Stomach (tissue), 9 donors: ENCODE measurements around the gene PEAK1. TPM values are rescaled to one million over a fixed set of nuclear protein-coding genes. Genes with fewer than 3 reads are reported as not detected.

ENCODE experiments used
- DNase-seq, 2 donors: peaks; one replicate each; pipeline versions ENCODE4 v3.0.0 to v3.0.0-alpha.2; 2013 to 2019
- H3K27ac ChIP-seq, 5 donors: fragments of 200-600 bp in 4 of 5; sonication (generic) in 4 of 5; one replicate each; pipeline ENCODE4 v1.5.1; 2013 to 2019; ENCODE audit warnings: mild to moderate bottlenecking in 1 of 5, moderate library complexity in 1 of 5
- H3K27me3 ChIP-seq, 3 donors: fragments of 200-600 bp; sonication (generic); one replicate each; pipeline ENCODE4 v1.5.1; 2017 to 2019; ENCODE audit warnings: mixed run types in 1 of 3
- H3K36me3 ChIP-seq, 4 donors: fragments of 200-600 bp; sonication (generic); 1 replicate in 3 of 4; 2 replicates in 1 of 4; pipeline ENCODE4 v1.5.1; 2016 to 2019
- H3K4me1 ChIP-seq, 4 donors: fragments of 200-600 bp; sonication (generic); one replicate each; pipeline ENCODE4 v1.5.1; 2016 to 2019
- H3K4me3 ChIP-seq, 4 donors: fragments of 200-600 bp; sonication (generic) in 3 of 4; one replicate each; pipeline ENCODE4 v1.5.1; 2016 to 2019; ENCODE audit warnings: mild to moderate bottlenecking in 1 of 4
- H3K9me3 ChIP-seq, 4 donors: fragments of 200-600 bp; sonication (generic); one replicate each; pipeline ENCODE4 v1.5.1; 2016 to 2019
- EP300 ChIP-seq: sonication (generic); formaldehyde crosslinking; IDR thresholded peaks from one replicate; pipeline ENCODE4 v1.6.1; 2017; ENCODE audit warnings: antibody characterized with exemption
- POLR2A ChIP-seq, 4 donors: fragments of 450-650 bp; IDR thresholded peaks; one replicate each; pipeline ENCODE4 v1.6.1; 2016; ENCODE audit warnings: antibody characterized with exemption in 4 of 4, control low read depth in 2 of 4, mild to moderate bottlenecking in 1 of 4, moderate library complexity in 1 of 4
- POLR2AphosphoS5 ChIP-seq, 3 donors: sonication (generic); formaldehyde crosslinking; IDR thresholded peaks; one replicate each; pipeline ENCODE4 v1.6.1; 2016; ENCODE audit warnings: antibody characterized with exemption in 3 of 3
- WGBS, 5 donors: extraction: QIAGEN DNeasy Blood & Tissue Kit in 3 of 5; methylation state at CpG; one replicate each; pipeline versions ENCODE4 v1.1.5 to v1.1.7; 2013 to 2018; 5-methylcytosine and 5-hydroxymethylcytosine counted together
- intact Hi-C: fragments of 100-400 bp; cut with DNase I; formaldehyde crosslinking; loops from one replicate; pipeline ENCODE4 v1.15.1; 2023; ENCODE audit warnings: low total_unique reads
- polyA plus RNA-seq, 3 donors: library from polyadenylated mRNA; stranded (reverse); fragments of 200-250 nt; gene quantifications; one replicate each; pipeline ENCODE4 v1.2.3, GENCODE V29; 2013
- total RNA-seq, 5 donors: library from RNA; depleted of rRNA; stranded (reverse); fragments of >200 nt; gene quantifications; one replicate each; pipeline versions ENCODE4 v1.1.0 to v1.2.3, GENCODE V29; 2014 to 2016
- TF ChIP-seq, protein P1 (sequence below), 7 experiments: fragments of 450-650 bp in 4 of 7; fragments of 200-600 bp in 3 of 7; sonication (generic) in 3 of 7; IDR thresholded peaks; one replicate each; pipeline ENCODE4 v1.5.1; 2016 to 2019; ENCODE audit warnings: antibody characterized with exemption in 7 of 7, control low read depth in 2 of 7, mild to moderate bottlenecking in 1 of 7
- donor health status: healthy with polysubstance abuse.
- donor health status: Bipolar disorder and iron deficiency.
- donor health status: healthy.

Gene PEAK1
- total and polyA plus RNA-seq, 8 donors, result 1.7 to 72.5 (median 19.4) TPM

DNA sequence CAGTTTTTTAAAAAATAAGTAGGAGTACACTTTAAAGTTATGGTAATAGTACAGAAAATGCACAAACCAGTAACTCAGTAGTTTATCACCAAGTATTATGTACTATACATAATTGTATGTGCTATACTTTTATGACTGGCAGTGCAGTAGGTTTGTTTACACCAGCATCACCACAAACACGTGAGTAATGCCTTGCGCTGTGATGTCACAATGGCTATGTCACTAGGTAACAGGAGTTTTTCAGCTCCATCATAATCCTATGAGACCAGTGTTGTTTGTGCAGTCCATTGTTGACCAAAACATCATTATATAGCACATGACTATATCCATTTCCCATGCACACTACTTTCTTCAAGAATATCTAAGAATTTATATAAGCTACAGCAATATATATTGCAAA, 280.6 kb downstream of the PEAK1 start:
- Histone ChIP-seq H3K4me3 (no peak overlapping the region), H3K27ac (no peak overlapping the region), H3K27me3 (no peaks in the 10 kb centered on the region), H3K4me1 (peaks cover 0 to 6% (median 1%) of the 10 kb centered on the region in 4 donors), H3K9me3 (peaks cover 0 to 10% (median 5%) of the 10 kb centered on the region in 4 donors), H3K36me3 (peaks cover 0 to 7% (median 0%) of the 10 kb centered on the region in 4 donors)
- 95 to 98% (median 95%) methylated on average over 2 of the region's 2 CpGs for WGBS, 5 donors
- TF ChIP-seq POLR2AphosphoS5 (IDR thresholded peaks at IDR 0.05) (no peak), EP300 (no peak), POLR2A (IDR thresholded peaks at IDR 0.05) (no peak)
- TF ChIP-seq, protein P1, sequence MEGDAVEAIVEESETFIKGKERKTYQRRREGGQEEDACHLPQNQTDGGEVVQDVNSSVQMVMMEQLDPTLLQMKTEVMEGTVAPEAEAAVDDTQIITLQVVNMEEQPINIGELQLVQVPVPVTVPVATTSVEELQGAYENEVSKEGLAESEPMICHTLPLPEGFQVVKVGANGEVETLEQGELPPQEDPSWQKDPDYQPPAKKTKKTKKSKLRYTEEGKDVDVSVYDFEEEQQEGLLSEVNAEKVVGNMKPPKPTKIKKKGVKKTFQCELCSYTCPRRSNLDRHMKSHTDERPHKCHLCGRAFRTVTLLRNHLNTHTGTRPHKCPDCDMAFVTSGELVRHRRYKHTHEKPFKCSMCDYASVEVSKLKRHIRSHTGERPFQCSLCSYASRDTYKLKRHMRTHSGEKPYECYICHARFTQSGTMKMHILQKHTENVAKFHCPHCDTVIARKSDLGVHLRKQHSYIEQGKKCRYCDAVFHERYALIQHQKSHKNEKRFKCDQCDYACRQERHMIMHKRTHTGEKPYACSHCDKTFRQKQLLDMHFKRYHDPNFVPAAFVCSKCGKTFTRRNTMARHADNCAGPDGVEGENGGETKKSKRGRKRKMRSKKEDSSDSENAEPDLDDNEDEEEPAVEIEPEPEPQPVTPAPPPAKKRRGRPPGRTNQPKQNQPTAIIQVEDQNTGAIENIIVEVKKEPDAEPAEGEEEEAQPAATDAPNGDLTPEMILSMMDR (IDR thresholded peaks at IDR 0.05), result no peak
- intact Hi-C loops, result no loop called here
- DNase-seq, result no peak

DNA sequence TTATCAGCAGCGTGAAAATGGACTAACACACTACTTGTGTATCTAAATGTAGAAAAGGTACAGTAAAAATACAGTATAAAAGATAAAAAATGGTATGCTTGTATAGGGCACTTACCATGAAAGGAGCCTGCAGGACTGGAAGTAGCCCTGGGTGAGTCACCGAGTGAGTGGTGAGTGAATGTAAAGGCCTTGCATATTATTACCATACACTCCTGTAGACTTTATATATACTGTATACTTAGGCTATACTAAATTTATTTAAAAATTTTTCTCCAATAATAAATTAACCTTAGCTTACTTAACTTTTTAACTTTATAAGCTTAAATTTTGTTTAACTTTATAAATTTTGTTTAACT, 281.8 kb downstream of the PEAK1 start:
- intact Hi-C loops, result no loop called here
- 91 to 100% (median 97%) methylated on average over 2 of the region's 2 CpGs for WGBS, 5 donors
- H3K4me1 ChIP-seq, result no peaks in the 10 kb centered on the region
- H3K27me3 ChIP-seq, result no peaks in the 10 kb centered on the region
- DNase-seq, result no peak
- peaks cover 4 to 14% (median 7%) of the 10 kb centered on the region in 4 donors for H3K36me3 ChIP-seq
- peaks cover 0 to 10% (median 5%) of the 10 kb centered on the region in 4 donors for H3K9me3 ChIP-seq
- H3K4me3 ChIP-seq, result no peak overlapping the region
- no peak for TF ChIP-seq POLR2AphosphoS5 (IDR thresholded peaks at IDR 0.05)
- TF ChIP-seq POLR2A (IDR thresholded peaks at IDR 0.05), result no peak
- no peak overlapping the region for H3K27ac ChIP-seq

DNA sequence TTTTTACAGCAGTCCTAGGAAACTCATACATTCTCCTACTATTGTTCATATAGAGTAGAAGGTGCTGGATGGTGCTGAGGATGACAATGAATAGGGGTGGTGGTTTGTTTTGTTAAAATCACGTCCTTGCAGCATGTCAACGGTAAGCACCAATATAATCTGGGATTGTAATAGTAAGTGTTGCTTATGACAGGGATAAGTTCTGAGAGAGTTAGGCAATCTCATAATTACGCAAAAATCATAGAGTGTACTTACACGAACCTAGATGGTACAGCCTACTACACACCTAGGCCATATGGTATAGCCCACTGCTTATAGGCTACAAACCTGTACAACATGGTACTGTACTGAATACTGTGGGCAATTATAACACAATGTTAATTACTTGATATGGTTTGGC, 284.7 kb downstream of the PEAK1 start:
- no peak for TF ChIP-seq POLR2A (IDR thresholded peaks at IDR 0.05)
- no peak for TF ChIP-seq EP300
- TF ChIP-seq, protein P1 (IDR thresholded peaks at IDR 0.05), result no peak
- no peak for TF ChIP-seq POLR2AphosphoS5 (IDR thresholded peaks at IDR 0.05)
- Histone ChIP-seq H3K4me1 (no peaks in the 10 kb centered on the region), H3K27ac (no peak overlapping the region), H3K4me3 (no peak overlapping the region), H3K27me3 (no peaks in the 10 kb centered on the region), H3K9me3 (peaks cover 0 to 3% (median under 1%) of the 10 kb centered on the region in 4 donors), H3K36me3 (peaks cover 7 to 34% (median 27%) of the 10 kb centered on the region in 4 donors)
- DNase-seq, result no peak
- intact Hi-C loops, result no loop called here
- 95 to 99% (median 97%) methylated on average over 4 of the region's 4 CpGs for WGBS, 5 donors

DNA sequence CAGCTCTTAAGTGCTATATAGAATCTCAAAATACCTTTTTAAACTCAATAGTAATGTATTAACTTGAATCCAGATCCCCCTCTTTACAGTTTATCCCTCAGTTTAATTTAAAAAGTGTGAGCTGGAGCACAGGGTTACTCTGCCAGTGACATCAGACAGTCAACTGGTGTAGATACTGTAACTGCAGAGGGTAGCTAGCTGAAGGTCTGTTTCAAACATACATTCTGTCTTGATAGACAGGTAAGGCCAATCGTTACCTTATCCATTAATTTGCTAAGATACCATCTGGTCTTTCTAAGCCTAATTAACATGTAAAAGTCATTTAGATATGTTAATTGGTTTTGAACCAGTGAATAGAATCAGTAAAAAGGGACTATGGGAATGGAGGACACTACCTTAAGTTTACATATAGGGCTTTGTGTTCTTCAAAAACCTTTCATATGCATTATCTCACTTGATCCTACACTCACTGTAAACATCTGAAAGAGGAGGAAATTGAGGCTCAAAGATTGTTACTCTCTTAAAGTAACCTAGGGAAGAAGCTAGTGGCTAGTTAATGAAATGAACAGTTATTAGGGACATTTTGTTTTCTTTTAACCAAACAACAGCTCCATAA, 289.5 kb downstream of the PEAK1 start:
- no peak overlapping the region for H3K27ac ChIP-seq
- H3K36me3 ChIP-seq, result peaks cover 7 to 34% (median 27%) of the 10 kb centered on the region in 4 donors
- intact Hi-C loops, result no loop called here
- no peaks in the 10 kb centered on the region for H3K9me3 ChIP-seq
- no peak overlapping the region for H3K4me3 ChIP-seq
- peaks cover 0 to 10% (median 4%) of the 10 kb centered on the region in 4 donors for H3K4me1 ChIP-seq
- TF ChIP-seq POLR2AphosphoS5 (IDR thresholded peaks at IDR 0.05) (no peak), POLR2A (IDR thresholded peaks at IDR 0.05) (no peak), EP300 (no peak)
- TF ChIP-seq, protein P1 (IDR thresholded peaks at IDR 0.05), result no peak
- DNase-seq, result no peak
- 86 to 100% (median 97%) methylated on average over 1 of the region's 1 CpG for WGBS, 5 donors
- H3K27me3 ChIP-seq, result no peaks in the 10 kb centered on the region

DNA sequence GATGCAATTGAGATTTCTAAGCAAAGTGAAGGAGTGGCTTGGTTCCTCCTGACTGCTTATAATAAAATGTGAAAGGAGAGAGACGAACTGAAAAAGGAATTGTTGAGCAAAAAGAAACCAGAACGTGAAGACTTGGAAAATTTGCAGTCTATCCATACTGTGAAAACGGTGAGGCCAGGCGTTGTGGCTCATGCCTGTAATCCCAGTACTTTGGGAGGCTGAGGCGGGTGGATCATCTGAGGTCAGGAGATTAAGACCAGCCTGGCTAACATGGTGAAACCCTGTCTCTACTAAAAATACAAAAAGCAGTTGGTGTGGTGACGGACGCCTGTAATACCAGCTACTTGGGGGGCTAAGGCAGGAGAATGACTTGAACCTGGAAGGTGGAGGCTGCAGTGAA, 292.3 kb downstream of the PEAK1 start:
- H3K36me3 ChIP-seq, result peaks cover 0 to 21% (median 16%) of the 10 kb centered on the region in 4 donors
- TF ChIP-seq POLR2A (IDR thresholded peaks at IDR 0.05), result no peak
- TF ChIP-seq POLR2AphosphoS5 (IDR thresholded peaks at IDR 0.05), result no peak
- no peak for TF ChIP-seq EP300
- TF ChIP-seq, protein P1 (IDR thresholded peaks at IDR 0.05), result no peak
- H3K4me3 ChIP-seq, result no peak overlapping the region
- DNase-seq, result no peak
- H3K27me3 ChIP-seq, result no peaks in the 10 kb centered on the region
- intact Hi-C loops, result no loop called here
- WGBS, 5 donors, result 86 to 94% (median 91%) methylated on average over 7 of the region's 7 CpGs
- no peak overlapping the region for H3K27ac ChIP-seq
- peaks cover 0 to 15% (median 4%) of the 10 kb centered on the region in 4 donors for H3K4me1 ChIP-seq
- H3K9me3 ChIP-seq, result no peaks in the 10 kb centered on the region
